Testis (tissue), 2 donors: ENCODE data around the gene ISOC2.

Experiments
- POLR2A ChIP-seq: fragments of 450-650 bp; IDR thresholded peaks from one replicate; pipeline ENCODE4 v1.6.1; 2017; ENCODE audit warnings: antibody characterized with exemption, mild to moderate bottlenecking, moderate library complexity
- TF ChIP-seq, protein P1 (sequence below), 3 experiments: fragments of 450-650 bp in 2 of 3; fragments of 200-600 bp in 1 of 3; sonication (generic) in 1 of 3; IDR thresholded peaks; one replicate each; pipeline ENCODE4 v1.5.1; 2016 to 2019; ENCODE audit warnings: antibody characterized with exemption in 3 of 3, mild to moderate bottlenecking in 2 of 3, moderate library complexity in 1 of 3

DNA sequence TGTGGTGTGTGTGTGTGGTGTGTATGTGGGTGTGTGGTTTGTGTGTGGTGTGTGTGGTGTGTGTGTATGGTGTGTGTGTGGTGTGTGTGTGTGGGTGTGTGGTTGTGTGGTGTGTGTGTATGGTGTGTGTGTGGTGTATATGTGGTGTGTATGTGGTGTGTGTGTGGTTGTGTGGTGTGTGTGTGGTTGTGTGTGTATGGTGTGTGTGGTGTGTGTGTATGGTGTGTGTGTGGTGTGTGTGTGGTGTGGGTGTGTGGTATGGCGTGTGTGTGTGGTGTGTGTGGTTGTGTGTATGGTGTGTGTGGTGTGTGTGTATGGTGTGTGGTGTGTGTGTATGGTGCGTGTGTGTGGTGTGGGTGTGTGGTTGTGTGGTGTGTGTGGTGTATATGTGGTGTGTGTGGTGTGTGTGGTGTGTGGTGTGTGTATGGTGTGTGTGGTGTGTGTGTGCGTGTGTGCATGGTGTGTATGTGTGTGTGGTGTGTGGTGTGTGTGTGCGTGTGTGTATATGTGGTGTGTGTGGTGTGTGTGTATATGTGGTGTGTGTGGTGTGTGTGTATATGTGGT is 27.0 kb downstream of the ISOC2 start:
- TF ChIP-seq, protein P1, sequence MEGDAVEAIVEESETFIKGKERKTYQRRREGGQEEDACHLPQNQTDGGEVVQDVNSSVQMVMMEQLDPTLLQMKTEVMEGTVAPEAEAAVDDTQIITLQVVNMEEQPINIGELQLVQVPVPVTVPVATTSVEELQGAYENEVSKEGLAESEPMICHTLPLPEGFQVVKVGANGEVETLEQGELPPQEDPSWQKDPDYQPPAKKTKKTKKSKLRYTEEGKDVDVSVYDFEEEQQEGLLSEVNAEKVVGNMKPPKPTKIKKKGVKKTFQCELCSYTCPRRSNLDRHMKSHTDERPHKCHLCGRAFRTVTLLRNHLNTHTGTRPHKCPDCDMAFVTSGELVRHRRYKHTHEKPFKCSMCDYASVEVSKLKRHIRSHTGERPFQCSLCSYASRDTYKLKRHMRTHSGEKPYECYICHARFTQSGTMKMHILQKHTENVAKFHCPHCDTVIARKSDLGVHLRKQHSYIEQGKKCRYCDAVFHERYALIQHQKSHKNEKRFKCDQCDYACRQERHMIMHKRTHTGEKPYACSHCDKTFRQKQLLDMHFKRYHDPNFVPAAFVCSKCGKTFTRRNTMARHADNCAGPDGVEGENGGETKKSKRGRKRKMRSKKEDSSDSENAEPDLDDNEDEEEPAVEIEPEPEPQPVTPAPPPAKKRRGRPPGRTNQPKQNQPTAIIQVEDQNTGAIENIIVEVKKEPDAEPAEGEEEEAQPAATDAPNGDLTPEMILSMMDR (IDR thresholded peaks at IDR 0.05): no peak
- TF ChIP-seq POLR2A: no peak
